LNCaP clone FGC (cell line): ENCODE measurements around the gene STARD3NL.

Experiments
- DNase-seq: peaks from one replicate; pipeline ENCODE4 v3.0.0-alpha.2; 2011; ENCODE audit warnings: low read depth
- H3K4me3 ChIP-seq: 2 replicates; pipeline ENCODE4 v1.5.1; 2011; ENCODE audit warnings: mild to moderate bottlenecking, low read depth, low read length, control low read depth
- CTCF ChIP-seq: IDR thresholded peaks from 2 replicates; pipeline ENCODE4 v1.5.1; 2012; ENCODE audit warnings: mild to moderate bottlenecking; ENCODE audit not compliant: control insufficient read depth, insufficient read depth; ENCODE audit errors: extremely low read depth

The STARD3NL gene

GRCh38 chr7:38273286-38273995, 95.4 kb downstream of the STARD3NL start, which contains the start of gene TARP:
Gene TARP (minus strand): TSS chr7:38273636.
- peak; percentile 66 for DNase-seq
- TF ChIP-seq CTCF: no peak
- no peak within 1 kb of the TSS for H3K4me3 ChIP-seq

GRCh38 chr7:38274486-38274885, 96.4 kb downstream of the STARD3NL start:
- DNase-seq: no peak
- H3K4me3 ChIP-seq: no peak overlapping the region
- no peak for TF ChIP-seq CTCF

GRCh38 chr7:38274927-38275620, 97.0 kb downstream of the STARD3NL start:
- no peak for DNase-seq
- TF ChIP-seq CTCF: no peak
- no peak overlapping the region for H3K4me3 ChIP-seq

- TF ChIP-seq CTCF: no peak
- no peak for DNase-seq
- H3K4me3 ChIP-seq: no peak overlapping the region
These were observed 98.2 kb downstream of the STARD3NL start for GRCh38 chr7:38276096-38276877.

GRCh38 chr7:38280000-38280399, 102.0 kb downstream of the STARD3NL start:
- no peak for TF ChIP-seq CTCF
- no peak for DNase-seq
- H3K4me3 ChIP-seq: no peak overlapping the region
